Measurements from ENCODE around the gene C1QTNF9.
"Not testable (repeated sequence)": the region's sequence is repeated elsewhere in the genome, so short reads cannot be mapped to it uniquely, and the experiment has no call there.

C1QTNF9 gene, protein sequence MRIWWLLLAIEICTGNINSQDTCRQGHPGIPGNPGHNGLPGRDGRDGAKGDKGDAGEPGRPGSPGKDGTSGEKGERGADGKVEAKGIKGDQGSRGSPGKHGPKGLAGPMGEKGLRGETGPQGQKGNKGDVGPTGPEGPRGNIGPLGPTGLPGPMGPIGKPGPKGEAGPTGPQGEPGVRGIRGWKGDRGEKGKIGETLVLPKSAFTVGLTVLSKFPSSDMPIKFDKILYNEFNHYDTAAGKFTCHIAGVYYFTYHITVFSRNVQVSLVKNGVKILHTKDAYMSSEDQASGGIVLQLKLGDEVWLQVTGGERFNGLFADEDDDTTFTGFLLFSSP

GRCh38 chr13:24309300-24309699, at the start of gene C1QTNF9:
TSS of gene C1QTNF9 (plus strand) at chr13:24309580. CDS start at chr13:24316004, 6,424 bp downstream.
- DNase-seq (ENCODE audit: low spot score): not testable (repeated sequence)

- DNase-seq (ENCODE audit: low spot score): no peak
Measured at GRCh38 chr13:24261566-24261965, 47.8 kb upstream of the C1QTNF9 start.

DNA sequence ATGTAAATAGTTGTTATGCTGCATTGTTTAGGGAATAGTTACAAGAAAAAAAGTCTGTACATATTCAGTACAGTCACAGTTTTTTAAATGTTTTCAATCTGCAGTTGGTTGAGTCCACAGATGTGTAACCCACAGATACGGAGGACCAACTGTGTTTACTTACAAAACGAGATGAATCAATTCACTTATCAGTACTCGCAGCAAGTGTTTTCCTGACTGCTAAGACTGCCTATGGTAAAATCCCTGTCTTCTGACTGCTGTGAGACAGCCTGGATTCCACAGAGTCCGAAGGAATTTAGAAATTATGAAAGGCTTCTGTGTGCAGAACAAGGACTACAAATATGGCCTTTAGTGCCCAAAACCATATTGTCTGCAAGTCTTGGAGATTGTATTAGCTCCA, 45.7 kb upstream of the C1QTNF9 start:
- no peak for DNase-seq (ENCODE audit: low spot score)

GRCh38 chr13:24264976-24265375, 44.4 kb upstream of the C1QTNF9 start:
- no peak for DNase-seq (ENCODE audit: low spot score)

GRCh38 chr13:24265453-24265852, 43.9 kb upstream of the C1QTNF9 start:
- DNase-seq (ENCODE audit: low spot score): no peak

DNA sequence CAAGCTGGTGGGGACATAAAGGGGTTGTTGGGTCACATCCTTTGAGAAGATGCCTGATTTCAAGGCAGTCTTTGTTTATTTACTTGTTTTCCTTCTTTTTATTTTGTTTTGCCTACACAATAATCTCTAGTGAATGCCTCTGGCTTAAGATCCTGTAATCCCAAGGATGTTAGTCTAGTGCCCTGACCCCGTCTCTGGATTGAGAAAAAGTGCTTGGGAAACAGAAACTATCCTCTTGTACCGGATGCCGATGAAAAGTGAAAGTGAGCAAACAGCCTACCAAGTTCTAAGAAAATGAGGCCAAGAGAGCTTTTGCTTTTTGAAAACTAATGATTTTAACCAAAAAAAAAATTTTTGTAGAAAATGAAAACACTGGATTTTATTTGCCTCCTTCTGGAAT, 42.1 kb upstream of the C1QTNF9 start:
- DNase-seq (ENCODE audit: low spot score): no peak

DNA sequence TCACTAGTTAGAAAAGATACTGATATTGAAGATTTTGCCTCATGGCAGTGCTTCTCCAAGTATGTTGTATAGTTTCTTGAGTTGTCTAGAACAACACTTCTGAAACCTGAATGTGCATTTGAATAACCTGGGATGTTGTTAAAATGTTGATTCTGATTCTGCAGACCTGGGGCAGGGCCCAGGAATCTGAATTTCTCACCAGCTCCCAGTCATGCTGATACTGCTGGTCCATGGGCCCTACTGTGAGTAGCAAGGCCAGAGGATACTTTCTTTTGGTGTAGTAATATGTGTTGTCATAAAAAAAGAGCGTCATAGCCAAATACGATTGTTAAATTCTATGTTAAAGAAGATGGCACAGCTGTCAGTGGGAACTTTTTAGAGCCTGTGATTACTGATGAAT, 41.6 kb upstream of the C1QTNF9 start:
- no peak for DNase-seq (ENCODE audit: low spot score)

- no peak for DNase-seq (ENCODE audit: low spot score)
Measured at GRCh38 chr13:24269821-24270220, 39.6 kb upstream of the C1QTNF9 start.

DNA sequence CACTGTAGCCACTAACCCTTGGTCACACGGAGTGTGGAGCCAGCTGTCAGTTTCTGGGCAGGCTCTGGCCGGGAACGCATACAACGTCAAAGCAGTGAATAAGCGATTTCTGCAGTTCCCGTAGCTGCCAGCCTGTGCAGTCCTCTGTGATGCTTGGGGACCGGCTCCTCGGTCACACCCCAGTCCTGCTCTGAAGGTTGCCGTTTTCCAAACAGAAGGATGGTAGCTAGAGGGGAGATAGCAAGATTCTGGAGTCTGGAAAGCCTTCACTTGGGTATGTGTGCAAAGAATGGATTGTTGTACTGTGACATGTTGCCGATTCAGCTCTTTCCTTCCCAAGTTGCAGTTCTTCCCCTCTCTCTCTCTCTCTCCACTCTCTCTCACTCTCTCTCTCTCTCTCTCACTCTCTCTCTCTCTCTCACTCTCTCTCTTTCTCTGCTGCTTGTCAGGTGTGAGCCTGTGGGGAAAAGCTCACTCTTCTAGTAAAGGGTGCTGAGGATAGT, 38.7 kb upstream of the C1QTNF9 start:
- peak; percentile 88 for DNase-seq (ENCODE audit: low spot score)

DNA sequence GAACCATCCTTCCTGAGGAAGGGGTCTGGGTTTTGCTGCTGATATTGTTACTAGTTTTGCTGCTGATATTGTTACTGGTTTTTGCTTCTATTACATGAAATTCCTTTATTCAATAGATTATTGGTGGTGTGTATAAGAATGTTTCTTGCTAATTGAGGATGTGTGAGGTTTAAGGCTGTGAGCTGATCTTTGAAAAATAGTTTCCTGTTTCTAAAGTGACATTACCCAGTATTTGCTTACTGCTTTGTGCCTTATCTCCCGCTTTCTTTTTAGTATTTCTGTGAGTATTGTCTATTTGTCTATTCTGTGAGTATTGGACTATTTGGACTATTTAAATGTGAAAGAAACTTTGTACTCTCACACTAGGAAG, 38.2 kb upstream of the C1QTNF9 start:
- DNase-seq (ENCODE audit: low spot score): no peak

GRCh38 chr13:24271601-24272451, 37.6 kb upstream of the C1QTNF9 start:
- DNase-seq (ENCODE audit: low spot score): peak; percentile 93

DNA sequence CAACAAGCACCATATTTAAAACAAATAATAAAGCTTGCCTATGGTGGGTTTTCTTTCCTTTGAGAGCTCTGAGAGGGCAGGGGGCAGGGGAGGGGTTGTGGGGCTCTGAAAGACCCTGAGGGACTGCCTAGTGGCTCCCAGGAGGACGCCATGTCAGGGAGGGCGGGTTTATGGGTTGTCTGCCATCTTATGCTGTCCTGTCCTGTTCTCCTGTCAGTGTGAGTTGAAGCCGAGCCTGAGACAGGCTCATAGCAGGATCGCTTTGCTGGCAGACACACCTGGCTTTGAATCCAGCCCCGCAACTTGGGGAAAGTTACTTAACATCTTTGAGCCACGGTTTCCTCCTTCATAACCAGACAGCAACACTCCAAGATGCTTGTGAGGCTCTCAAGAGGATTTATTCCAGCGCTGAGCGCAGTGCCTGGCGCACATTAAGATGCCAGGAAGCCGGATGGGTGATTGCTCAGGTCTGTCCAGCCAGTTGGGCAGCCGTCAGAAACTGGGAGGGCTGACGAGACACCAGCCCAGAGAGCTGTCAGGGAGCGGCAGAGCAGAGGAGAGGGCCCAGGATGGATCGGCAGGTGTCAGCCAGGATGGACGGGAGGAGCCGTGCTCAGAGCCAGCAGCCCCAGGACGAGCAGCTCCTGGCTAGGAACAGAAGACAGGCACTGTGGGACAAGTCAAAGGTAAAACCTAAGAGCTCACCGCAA, 36.8 kb upstream of the C1QTNF9 start:
- no peak for DNase-seq (ENCODE audit: low spot score)

DNA sequence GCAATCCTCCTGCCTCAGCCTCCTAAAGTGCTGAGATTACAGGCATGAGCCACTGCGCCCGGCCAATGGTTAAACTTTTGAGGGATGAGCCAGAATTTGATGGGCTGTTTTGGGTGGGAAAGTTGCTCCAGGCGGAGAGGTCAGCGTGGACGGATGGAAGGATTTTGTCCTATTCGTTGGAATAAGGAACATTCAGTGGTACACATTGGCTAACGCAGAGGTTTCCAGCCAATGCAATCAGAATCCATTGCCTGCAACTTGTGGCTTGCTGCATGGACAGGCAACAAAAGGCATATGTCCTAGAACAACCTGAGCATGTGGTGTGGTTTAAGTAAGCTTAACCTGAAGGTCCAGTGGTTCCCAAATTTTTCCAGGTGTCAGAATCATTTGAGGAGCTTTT, 35.5 kb upstream of the C1QTNF9 start:
- no peak for DNase-seq (ENCODE audit: low spot score)

GRCh38 chr13:24274452-24275021, 34.8 kb upstream of the C1QTNF9 start:
- peak; percentile 70 for DNase-seq (ENCODE audit: low spot score)

DNA sequence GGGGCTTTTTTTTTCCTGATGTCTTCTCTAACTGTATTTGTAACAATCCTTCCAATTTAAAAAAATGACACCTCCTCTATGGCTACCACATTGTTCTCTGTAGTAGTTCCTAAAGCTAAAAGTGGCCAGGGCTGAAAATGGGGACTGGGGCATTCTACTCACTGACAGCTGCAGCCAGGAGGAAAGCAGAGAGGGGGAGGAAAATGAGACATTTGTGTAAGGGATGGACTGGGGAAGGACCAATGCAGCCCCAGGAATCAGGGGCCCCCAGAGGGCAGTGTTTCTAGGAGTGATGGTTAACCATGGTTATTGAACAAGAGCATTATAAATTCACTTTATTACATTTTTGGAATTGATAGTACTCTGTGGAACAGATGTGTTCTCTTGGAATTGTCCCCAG, 34.3 kb upstream of the C1QTNF9 start:
- DNase-seq (ENCODE audit: low spot score): no peak

GRCh38 chr13:24276306-24276705, 33.1 kb upstream of the C1QTNF9 start:
- no peak for DNase-seq (ENCODE audit: low spot score)

- no peak for DNase-seq (ENCODE audit: low spot score)
Measured at GRCh38 chr13:24276861-24277260, 32.5 kb upstream of the C1QTNF9 start.

DNA sequence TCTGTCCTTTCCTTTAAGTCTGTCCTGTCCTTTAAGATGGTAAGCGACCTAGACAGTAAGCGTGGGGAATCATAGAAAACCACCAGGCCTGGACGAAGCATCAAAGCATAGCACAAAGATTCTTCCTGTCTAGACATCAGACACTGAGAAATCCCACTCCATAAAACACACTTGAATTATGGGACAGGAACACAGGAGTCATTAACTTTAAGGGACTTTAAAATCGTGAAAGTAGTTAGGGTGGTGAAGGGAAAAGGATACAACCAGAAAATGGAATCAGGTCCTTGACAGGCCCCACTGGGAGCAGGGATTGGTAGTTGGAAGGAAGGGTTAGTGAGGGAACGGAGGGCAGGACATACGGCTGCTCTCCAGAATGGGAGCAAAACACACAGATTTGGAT, 31.6 kb upstream of the C1QTNF9 start:
- no peak for DNase-seq (ENCODE audit: low spot score)

- no peak for DNase-seq (ENCODE audit: low spot score)
Measured at GRCh38 chr13:24279327-24280110, 29.9 kb upstream of the C1QTNF9 start.

- peak; percentile 62 for DNase-seq (ENCODE audit: low spot score)
Measured at GRCh38 chr13:24280720-24281119, 28.7 kb upstream of the C1QTNF9 start.

Measured in globus pallidus (tissue), 1 donor.